Endothelial cell of umbilical vein (primary cell): ENCODE data around the gene SLMAP.

Experiments
- CTCF ChIP-seq, 2 donors: IDR thresholded peaks; 1 replicate in 1 of 2; 2 replicates in 1 of 2; pipeline ENCODE4 v1.5.1; 2011; ENCODE audit warnings: low read length in 2 of 2, mild to moderate bottlenecking in 2 of 2, moderate library complexity in 2 of 2, control low read depth in 1 of 2, inconsistent platforms in 1 of 2, low read depth in 1 of 2; ENCODE audit not compliant: insufficient read depth in 1 of 2; ENCODE audit errors: extremely low read depth in 1 of 2
- EZH2 ChIP-seq: IDR thresholded peaks from 2 replicates; pipeline ENCODE4 v1.6.1; 2012; ENCODE audit warnings: borderline replicate concordance, low read depth, mild to moderate bottlenecking, moderate library complexity, low read length, inconsistent platforms; ENCODE audit not compliant: severe bottlenecking
- FOS ChIP-seq: IDR thresholded peaks from 2 replicates; pipeline ENCODE4 v1.6.1; 2011; ENCODE audit warnings: mild to moderate bottlenecking, low read length, moderate library complexity, borderline replicate concordance; ENCODE audit not compliant: insufficient read depth
- POLR2AphosphoS5 ChIP-seq: IDR thresholded peaks from 2 replicates; pipeline ENCODE4 v1.6.1; 2012; ENCODE audit warnings: low read depth, mild to moderate bottlenecking, control low read depth, low read length, moderate library complexity; ENCODE audit not compliant: insufficient read depth

DNA sequence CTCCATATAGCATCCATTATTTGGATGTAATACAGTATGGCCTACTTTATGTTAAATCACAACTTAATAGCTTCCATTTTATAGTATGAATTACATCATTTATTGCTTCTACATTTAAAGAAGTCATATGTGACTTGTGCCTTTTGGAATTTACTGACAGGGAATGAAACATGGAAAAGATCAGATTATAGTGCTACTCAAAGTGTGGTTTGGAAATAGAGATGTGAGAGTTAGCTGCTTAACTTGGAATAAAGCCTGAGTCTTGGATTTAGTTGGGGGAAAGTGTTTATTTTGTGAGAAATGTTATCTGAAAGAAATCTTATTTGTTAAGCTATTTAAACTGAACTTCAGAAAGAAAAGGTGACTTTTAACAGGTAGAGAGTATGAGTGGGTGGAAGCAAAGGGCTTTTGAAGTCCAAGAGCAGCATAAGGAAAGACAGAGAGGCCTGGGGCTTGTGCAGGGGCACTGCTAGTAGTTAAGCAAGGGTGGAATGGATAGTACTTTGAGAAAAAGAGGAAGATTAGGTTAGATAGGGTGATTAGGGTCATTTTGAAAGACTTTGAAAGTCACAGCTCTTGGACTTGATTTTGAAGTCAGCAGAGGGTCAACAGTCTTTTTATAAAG is 60.5 kb downstream of the SLMAP start:
- no peak for TF ChIP-seq EZH2
- TF ChIP-seq FOS, result no peak
- TF ChIP-seq CTCF (IDR thresholded peaks at IDR 0.05; ENCODE audit: extremely low read depth in 1 of 2, insufficient read depth in 1 of 2, low read depth in 1 of 2, low read length in 2 of 2), result no peak
- no peak for TF ChIP-seq POLR2AphosphoS5
